ENCODE measurements around the gene PRSS3.
"Not testable (repeated sequence)": the region's sequence is repeated elsewhere in the genome, so short reads cannot be mapped to it uniquely, and the experiment has no call there.

DNA sequence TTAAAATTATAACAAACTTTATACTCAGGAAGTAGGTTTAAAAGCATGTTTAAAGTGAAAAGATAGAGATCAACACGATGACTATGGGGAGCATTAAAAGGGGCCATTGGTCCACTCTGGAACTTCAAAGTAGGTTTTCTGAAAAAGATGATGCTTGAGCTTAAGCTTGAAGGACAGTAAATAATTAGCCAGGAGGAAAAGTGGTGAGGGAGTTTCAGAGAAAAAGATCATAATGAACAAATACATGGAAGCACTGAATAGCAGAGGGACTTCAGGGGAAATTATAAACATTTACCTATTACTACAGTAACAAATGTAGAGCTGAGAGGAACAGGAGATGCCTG is 13.6 kb downstream of the PRSS3 start:
- TF ChIP-seq, protein P1, sequence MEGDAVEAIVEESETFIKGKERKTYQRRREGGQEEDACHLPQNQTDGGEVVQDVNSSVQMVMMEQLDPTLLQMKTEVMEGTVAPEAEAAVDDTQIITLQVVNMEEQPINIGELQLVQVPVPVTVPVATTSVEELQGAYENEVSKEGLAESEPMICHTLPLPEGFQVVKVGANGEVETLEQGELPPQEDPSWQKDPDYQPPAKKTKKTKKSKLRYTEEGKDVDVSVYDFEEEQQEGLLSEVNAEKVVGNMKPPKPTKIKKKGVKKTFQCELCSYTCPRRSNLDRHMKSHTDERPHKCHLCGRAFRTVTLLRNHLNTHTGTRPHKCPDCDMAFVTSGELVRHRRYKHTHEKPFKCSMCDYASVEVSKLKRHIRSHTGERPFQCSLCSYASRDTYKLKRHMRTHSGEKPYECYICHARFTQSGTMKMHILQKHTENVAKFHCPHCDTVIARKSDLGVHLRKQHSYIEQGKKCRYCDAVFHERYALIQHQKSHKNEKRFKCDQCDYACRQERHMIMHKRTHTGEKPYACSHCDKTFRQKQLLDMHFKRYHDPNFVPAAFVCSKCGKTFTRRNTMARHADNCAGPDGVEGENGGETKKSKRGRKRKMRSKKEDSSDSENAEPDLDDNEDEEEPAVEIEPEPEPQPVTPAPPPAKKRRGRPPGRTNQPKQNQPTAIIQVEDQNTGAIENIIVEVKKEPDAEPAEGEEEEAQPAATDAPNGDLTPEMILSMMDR (IDR thresholded peaks at IDR 0.05; ENCODE audit: poor library complexity, severe bottlenecking) = not testable (repeated sequence)
- TF ChIP-seq POLR2AphosphoS5 (IDR thresholded peaks at IDR 0.05); EZH2 (IDR thresholded peaks at IDR 0.05; ENCODE audit: borderline replicate concordance, insufficient read depth, low read length, poor library complexity, severe bottlenecking); SMC3 (conservative IDR thresholded peaks at IDR 0.05; ENCODE audit: poor library complexity); TAF1 (IDR thresholded peaks at IDR 0.05; ENCODE audit: low read depth); RAD21 (conservative IDR thresholded peaks at IDR 0.05); MXI1 (conservative IDR thresholded peaks at IDR 0.05; ENCODE audit: poor library complexity, severe bottlenecking): not testable (repeated sequence)
- TF ChIP-seq, protein P2, sequence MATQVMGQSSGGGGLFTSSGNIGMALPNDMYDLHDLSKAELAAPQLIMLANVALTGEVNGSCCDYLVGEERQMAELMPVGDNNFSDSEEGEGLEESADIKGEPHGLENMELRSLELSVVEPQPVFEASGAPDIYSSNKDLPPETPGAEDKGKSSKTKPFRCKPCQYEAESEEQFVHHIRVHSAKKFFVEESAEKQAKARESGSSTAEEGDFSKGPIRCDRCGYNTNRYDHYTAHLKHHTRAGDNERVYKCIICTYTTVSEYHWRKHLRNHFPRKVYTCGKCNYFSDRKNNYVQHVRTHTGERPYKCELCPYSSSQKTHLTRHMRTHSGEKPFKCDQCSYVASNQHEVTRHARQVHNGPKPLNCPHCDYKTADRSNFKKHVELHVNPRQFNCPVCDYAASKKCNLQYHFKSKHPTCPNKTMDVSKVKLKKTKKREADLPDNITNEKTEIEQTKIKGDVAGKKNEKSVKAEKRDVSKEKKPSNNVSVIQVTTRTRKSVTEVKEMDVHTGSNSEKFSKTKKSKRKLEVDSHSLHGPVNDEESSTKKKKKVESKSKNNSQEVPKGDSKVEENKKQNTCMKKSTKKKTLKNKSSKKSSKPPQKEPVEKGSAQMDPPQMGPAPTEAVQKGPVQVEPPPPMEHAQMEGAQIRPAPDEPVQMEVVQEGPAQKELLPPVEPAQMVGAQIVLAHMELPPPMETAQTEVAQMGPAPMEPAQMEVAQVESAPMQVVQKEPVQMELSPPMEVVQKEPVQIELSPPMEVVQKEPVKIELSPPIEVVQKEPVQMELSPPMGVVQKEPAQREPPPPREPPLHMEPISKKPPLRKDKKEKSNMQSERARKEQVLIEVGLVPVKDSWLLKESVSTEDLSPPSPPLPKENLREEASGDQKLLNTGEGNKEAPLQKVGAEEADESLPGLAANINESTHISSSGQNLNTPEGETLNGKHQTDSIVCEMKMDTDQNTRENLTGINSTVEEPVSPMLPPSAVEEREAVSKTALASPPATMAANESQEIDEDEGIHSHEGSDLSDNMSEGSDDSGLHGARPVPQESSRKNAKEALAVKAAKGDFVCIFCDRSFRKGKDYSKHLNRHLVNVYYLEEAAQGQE (IDR thresholded peaks at IDR 0.05; ENCODE audit: borderline replicate concordance) = not testable (repeated sequence)
